Erythroblast (primary cell): ENCODE data around the gene CCDC187.

Experiments
- DNase-seq, 2 experiments: peaks; one replicate each; lab custom pipeline; 2025; lab: John Stamatoyannopoulos, UW
- GATA1 ChIP-seq: IDR thresholded peaks from 2 replicates; pipeline ENCODE4 v1.6.1; 2011; ENCODE audit warnings: low read depth, mild to moderate bottlenecking, control low read depth, low read length, moderate library complexity
- POLR2A ChIP-seq: IDR thresholded peaks from 2 replicates; pipeline ENCODE4 v1.6.1; 2011; ENCODE audit warnings: mild to moderate bottlenecking, low read length

The CCDC187 gene

DNA sequence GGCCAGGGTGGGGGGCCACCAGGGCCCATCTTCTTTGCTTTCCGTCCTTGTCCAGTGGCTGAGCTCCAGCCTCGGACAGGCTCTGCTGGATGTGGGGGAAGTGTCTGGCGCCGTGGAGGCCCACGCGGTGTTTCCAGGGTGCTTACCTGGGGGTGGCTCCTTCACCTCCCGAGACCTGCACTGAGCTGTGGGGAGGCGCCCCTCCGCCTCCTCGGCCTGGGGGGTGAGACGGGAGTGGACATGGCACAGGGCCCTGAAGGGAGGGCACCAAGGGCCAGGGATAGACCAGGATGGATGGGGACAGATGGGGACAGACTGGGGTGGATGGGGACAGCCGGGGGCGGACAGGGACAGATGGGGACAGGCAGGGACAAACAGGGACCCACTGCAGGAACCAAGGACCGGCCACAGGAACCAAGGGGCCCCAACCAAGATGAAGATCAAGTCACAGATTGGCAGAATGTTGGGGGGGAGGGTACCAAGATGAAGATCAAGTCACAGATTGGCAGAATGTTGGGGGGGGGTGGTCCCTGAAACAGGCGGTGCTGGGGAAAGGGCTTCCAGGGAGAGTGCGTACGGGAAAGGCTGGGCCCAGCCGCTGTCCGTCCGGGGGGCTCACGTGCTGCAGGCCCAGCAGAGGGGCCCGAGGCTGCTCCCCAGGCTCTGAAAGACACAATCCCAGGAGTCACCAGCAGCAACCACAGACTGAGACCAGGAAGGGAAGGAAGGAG is 44.9 kb downstream of the CCDC187 start:
- no peak for DNase-seq
- TF ChIP-seq GATA1 (no peak), POLR2A (no peak)

GRCh38 chr9:136258299-136258625 is 45.6 kb downstream of the CCDC187 start:
- no peak for TF ChIP-seq GATA1
- no peak for DNase-seq

DNA sequence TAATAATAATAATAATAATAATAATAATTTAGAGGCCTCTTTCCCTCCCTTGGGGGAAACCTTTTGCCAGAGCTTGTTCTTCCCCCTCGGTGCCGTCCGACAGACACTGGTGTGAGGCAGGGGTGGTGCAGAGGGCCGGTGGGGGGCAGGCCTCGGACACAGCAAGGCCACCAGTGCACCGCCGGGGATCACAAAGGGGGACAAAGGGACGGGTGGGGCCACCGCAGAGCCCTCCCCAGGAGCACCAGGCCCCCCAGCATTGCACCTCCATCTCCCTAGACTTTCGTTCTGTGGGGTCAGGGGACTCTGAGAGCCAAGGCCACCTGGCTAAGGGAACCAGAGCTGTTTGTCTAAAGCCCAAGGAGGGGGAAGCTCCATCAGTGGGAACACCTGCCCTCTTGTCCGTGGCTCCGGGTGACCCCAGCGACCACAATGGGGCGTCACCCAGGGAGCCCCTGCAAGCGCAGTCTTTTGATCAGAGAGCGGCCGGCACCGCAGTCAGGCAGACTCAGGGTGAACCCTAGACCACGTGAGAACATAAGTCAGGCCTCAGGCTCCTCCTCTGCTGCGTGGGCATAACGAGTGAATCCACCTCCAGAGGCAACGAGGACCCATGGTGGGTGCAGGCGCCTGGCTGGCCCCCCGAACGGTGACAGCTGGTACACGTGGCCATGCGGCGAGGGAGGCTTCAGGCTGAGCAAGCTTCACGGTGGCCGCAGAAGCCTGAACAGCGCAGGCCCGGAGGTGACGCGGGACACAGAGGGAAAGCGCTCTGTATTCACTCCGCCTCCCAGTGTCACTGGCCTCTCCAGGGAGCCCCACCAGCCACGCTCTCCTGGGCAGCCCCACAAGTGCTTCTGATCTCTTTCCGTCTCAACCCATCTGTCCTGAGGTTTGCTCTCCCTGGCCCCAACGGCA is 46.3 kb downstream of the CCDC187 start:
- TF ChIP-seq GATA1 (no peak), POLR2A (no peak)
- no peak for DNase-seq

- DNase-seq = peak in 1 of 2 experiments; percentile 25
- TF ChIP-seq GATA1 (no peak), POLR2A (no peak)
These were observed 47.7 kb downstream of the CCDC187 start for GRCh38 chr9:136255896-136256890.

- no peak for TF ChIP-seq POLR2A
- TF ChIP-seq GATA1 = no peak
- peak in 1 of 2 experiments; percentile 21 for DNase-seq
These were observed 48.7 kb downstream of the CCDC187 start for GRCh38 chr9:136255166-136255538.

- TF ChIP-seq GATA1 = no peak
- no peak for TF ChIP-seq POLR2A
- no peak for DNase-seq
These were observed 49.3 kb downstream of the CCDC187 start for GRCh38 chr9:136254381-136255165.

DNA sequence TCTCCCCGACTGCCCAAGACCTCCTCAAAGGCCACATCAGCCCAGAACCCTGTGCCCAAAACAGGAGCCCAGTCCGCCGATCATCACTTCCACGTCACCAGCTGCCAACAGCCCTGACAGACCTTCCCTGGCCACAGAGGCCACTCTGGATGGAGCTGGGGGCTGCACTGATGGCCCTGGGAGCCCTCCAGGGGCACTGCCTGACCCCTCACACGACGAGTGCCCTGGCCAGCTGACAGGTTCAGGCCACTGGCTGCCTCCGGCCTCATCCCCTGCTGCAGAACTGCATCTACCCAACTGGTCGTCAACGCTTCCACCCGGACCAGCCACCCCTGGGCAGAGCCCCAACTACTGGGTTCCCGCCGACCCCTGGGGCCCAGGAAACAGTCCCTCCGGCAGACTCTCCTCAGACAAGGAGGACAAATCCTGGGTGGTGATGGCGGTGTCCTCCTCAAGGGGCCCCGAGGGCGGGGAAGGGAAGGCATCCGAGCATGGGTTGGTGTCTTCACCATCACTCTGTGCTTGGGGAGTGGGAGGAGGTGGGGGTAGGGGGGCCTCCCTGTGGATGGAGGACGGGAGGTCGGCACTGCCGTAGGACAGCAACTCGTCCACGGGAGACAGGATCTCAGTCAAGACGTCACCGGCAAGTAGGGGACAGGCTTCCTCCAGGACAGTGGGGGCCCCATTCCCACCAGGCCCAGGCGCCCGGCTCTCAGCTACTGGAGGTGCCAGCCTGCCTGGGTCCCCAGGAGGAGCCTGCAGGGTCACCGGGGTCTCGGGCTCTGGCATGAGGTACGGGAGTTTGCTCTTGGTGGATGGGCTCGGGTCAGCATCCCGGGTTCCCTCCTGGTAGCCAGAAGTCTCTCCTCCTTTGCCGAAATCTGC is 50.4 kb downstream of the CCDC187 start:
- TF ChIP-seq GATA1 (no peak), POLR2A (no peak)
- DNase-seq = no peak

DNA sequence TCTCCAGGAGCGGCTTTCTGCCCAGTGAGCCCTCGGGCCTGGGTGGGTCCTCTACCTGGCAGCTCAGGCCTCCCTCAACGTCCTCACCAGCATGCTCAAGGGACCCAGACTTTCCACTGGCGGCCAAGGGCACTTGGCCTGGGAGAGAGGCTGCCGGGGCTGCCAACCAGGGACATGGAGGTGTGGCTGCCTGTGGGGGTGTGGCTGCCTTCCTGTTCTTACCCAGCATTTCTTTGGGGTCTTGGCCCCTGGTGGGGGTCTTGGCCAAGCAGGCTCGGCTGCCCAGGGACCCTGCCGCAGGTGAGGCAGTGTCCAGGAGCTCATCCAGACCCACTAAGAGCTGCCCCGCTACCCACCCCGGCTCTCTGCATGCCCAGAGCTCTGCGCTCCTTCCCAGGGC is 51.0 kb downstream of the CCDC187 start:
- no peak for DNase-seq

GRCh38 chr9:136252281-136252680 is 51.6 kb downstream of the CCDC187 start:
- TF ChIP-seq GATA1 = no peak
- TF ChIP-seq POLR2A = no peak
- DNase-seq = no peak

More for the DNA sequence above, 51.0 kb downstream of the CCDC187 start:
- TF ChIP-seq POLR2A (no peak), GATA1 (no peak)

DNA sequence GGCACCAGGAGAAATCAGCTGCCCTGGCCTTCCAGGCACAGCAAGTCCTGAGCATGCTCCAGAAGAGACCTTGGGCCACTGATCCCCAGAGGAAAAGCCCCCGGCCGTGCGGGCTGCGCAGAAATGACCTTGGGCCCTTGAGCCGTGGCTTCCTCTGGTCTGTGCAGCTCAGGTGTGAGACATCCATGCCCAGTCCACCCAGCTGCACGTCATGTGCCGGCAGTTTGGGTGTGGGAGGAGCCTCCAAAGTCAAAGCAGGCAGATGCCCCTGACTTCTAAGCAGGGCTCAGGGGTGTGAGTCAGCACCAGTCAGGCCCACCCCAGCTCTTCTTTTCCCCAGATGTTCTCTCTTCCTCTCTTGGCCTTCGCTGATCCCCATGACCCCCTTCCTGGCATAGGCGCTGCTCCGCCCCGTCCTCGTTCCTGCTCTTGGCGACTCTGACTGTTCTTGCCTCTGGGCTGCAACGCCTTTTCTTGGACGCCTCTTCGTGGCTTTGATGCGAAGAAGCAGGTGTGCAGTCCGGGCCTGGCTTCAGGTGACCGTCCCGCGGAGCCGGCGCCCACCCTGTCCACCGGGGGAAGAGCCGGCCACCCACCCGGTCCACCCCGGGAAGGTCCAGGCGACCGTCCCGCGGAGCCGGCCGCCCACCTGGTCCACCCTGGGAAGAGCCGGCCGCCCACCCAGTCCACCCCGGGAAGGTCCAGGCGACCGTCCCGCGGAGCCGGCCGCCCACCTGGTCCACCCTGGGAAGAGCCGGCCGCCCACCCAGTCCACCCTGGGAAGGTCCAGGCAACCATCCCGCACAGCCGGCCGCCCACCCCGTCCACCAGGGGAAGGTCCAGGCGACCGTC is 52.4 kb downstream of the CCDC187 start:
- DNase-seq = no peak
- TF ChIP-seq POLR2A = no peak
- no peak for TF ChIP-seq GATA1

DNA sequence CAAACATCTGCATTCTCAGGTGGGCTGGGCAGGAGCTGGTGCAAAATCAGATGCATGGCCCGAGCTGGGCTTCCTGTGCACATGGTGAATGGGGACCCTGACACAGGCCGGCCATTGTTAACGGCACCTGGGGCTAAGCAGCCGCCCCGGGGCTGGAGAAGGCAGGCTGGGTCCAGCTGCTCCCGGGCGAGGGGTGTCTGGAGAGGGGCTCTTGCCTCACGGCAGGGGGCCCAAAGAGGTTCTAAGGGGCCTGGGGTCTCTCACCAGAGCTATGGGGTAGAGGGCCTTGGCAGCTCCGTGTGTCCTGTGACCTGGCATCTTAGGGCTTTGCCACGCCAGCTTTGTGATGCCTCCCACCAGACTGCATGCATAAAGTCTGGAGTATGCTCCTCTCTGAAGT is 53.2 kb downstream of the CCDC187 start:
- no peak for TF ChIP-seq POLR2A
- no peak for TF ChIP-seq GATA1
- DNase-seq = no peak
